ENCODE results near the gene UTP3. TPM values are rescaled to one million over a fixed set of nuclear protein-coding genes. Genes with fewer than 3 reads are reported as not detected.

The UTP3 gene

Small RNA genes lying within 50 kb of the gene (small RNA-seq; reads per million reads assigned to genes)
- gene RNU6-520P (ENCODE audit: insufficient read depth) (not detected), gene RNU6-784P (ENCODE audit: insufficient read depth) (not detected)

Measured in neuronal stem cell (in vitro differentiated cells).